Gastroesophageal sphincter (tissue), 4 donors: Measurements from ENCODE around the gene SGCD. TPM values are rescaled to one million over a fixed set of nuclear protein-coding genes. Genes with fewer than 3 reads are reported as not detected.

Experiments
- ATAC-seq: fragments of 150-250 bp; one replicate; pipeline ENCODE4 v1.9.1; 2016; ENCODE audit warnings: mild to moderate bottlenecking, moderate library complexity
- H3K27ac ChIP-seq, 4 donors: fragments of 200-600 bp; sonication (generic) in 3 of 4; 1 replicate in 3 of 4; 2 replicates in 1 of 4; pipeline ENCODE4 v1.5.1; 2016 to 2019
- H3K27me3 ChIP-seq: fragments of 200-600 bp; sonication (generic); one replicate; pipeline ENCODE4 v1.5.1; 2019
- H3K36me3 ChIP-seq, 2 donors: fragments of 200-600 bp; sonication (generic); one replicate each; pipeline ENCODE4 v1.5.1; 2019; ENCODE audit warnings: control low read depth in 1 of 2
- H3K4me1 ChIP-seq, 3 donors: fragments of 200-600 bp; sonication (generic); 1 replicate in 2 of 3; 2 replicates in 1 of 3; pipeline ENCODE4 v1.5.1; 2016 to 2019; ENCODE audit warnings: control low read depth in 2 of 3
- H3K4me3 ChIP-seq, 2 donors: fragments of 200-600 bp; sonication (generic); one replicate each; pipeline ENCODE4 v1.5.1; 2019; ENCODE audit warnings: mild to moderate bottlenecking in 1 of 2, moderate library complexity in 1 of 2
- H3K9me3 ChIP-seq, 3 donors: fragments of 200-600 bp; sonication (generic); one replicate each; pipeline ENCODE4 v1.5.1; 2017 to 2019; ENCODE audit warnings: control low read depth in 2 of 3
- CTCF ChIP-seq, 4 experiments: fragments of 200-600 bp in 2 of 4; fragments of 450-650 bp in 2 of 4; sonication (generic) in 1 of 4; IDR thresholded peaks; one replicate each; pipeline ENCODE4 v1.5.1; 2017 to 2019; ENCODE audit warnings: antibody characterized with exemption in 4 of 4, mild to moderate bottlenecking in 2 of 4, moderate library complexity in 2 of 4
- EP300 ChIP-seq: sonication (generic); formaldehyde crosslinking; IDR thresholded peaks from one replicate; pipeline ENCODE4 v1.6.1; 2017; ENCODE audit warnings: antibody characterized with exemption, mild to moderate bottlenecking
- POLR2A ChIP-seq, 2 donors: fragments of 450-650 bp; IDR thresholded peaks; one replicate each; pipeline ENCODE4 v1.6.1; 2017; ENCODE audit warnings: antibody characterized with exemption in 2 of 2, mild to moderate bottlenecking in 2 of 2, moderate library complexity in 1 of 2
- POLR2AphosphoS5 ChIP-seq: sonication (generic); formaldehyde crosslinking; IDR thresholded peaks from one replicate; pipeline ENCODE4 v1.6.1; 2017; ENCODE audit warnings: antibody characterized with exemption
- WGBS, 2 donors: methylation state at CpG; one replicate each; pipeline ENCODE4 v1.1.5; 2018; ENCODE audit warnings: low coverage in 1 of 2; 5-methylcytosine and 5-hydroxymethylcytosine counted together
- total RNA-seq, 4 donors: library from RNA; depleted of rRNA; stranded (reverse); fragments of >200 nt; gene quantifications; one replicate each; pipeline ENCODE4 v1.1.0, GENCODE V29; 2016

Gene SGCD
- total RNA-seq, 4 donors from 2014 or later, result 8.8 to 61.3 (median 33.7) TPM

- Histone ChIP-seq H3K36me3 (no peaks in the 10 kb centered on the region), H3K27ac (peak overlapping the region in 2 of 4 donors; percentile 47 to 53), H3K9me3 (no peaks in the 10 kb centered on the region), H3K27me3 (no peaks in the 10 kb centered on the region), H3K4me3 (no peak overlapping the region), H3K4me1 (peaks cover 0 to 10% (median 4%) of the 10 kb centered on the region in 3 donors)
- no peak for TF ChIP-seq EP300
- TF ChIP-seq CTCF (IDR thresholded peaks at IDR 0.05), result no peak
- no peak for TF ChIP-seq POLR2AphosphoS5
- no peak for TF ChIP-seq POLR2A (IDR thresholded peaks at IDR 0.05)
- ATAC-seq, result no peak
- 30 to 38% methylated on average over 8 to 9 of the region's 9 CpGs for WGBS, 2 donors
Measured at GRCh38 chr5:156526081-156526925, 199.3 kb downstream of the SGCD start.

- H3K27ac ChIP-seq, result peak overlapping the region in 1 of 4 donors; percentile 53
- no peaks in the 10 kb centered on the region for H3K27me3 ChIP-seq
- H3K36me3 ChIP-seq, result no peaks in the 10 kb centered on the region
- ATAC-seq, result no peak
- no peak overlapping the region for H3K4me3 ChIP-seq
- TF ChIP-seq EP300 (no peak), POLR2A (IDR thresholded peaks at IDR 0.05) (no peak), POLR2AphosphoS5 (no peak), CTCF (IDR thresholded peaks at IDR 0.05) (no peak)
- peaks cover 0 to 10% (median 4%) of the 10 kb centered on the region in 3 donors for H3K4me1 ChIP-seq
- 71 to 100% methylated on average over 2 of the region's 2 CpGs for WGBS, 2 donors
- no peaks in the 10 kb centered on the region for H3K9me3 ChIP-seq
Measured at GRCh38 chr5:156527611-156528010, 200.6 kb downstream of the SGCD start.

GRCh38 chr5:156528673-156529072 lies 201.7 kb downstream of the SGCD start:
- H3K9me3 ChIP-seq, result no peaks in the 10 kb centered on the region
- H3K4me3 ChIP-seq, result no peak overlapping the region
- H3K4me1 ChIP-seq, result peaks cover 0 to 10% (median 4%) of the 10 kb centered on the region in 3 donors
- ATAC-seq, result no peak
- WGBS, 2 donors, result 82 to 90% methylated on average over 1 of the region's 1 CpG
- no peaks in the 10 kb centered on the region for H3K27me3 ChIP-seq
- no peaks in the 10 kb centered on the region for H3K36me3 ChIP-seq
- TF ChIP-seq POLR2A (IDR thresholded peaks at IDR 0.05), result no peak
- no peak for TF ChIP-seq EP300
- no peak for TF ChIP-seq CTCF (IDR thresholded peaks at IDR 0.05)
- TF ChIP-seq POLR2AphosphoS5, result no peak
- peak overlapping the region in 1 of 4 donors; percentile 9 for H3K27ac ChIP-seq

- peak; percentile 40 for ATAC-seq
- Histone ChIP-seq H3K27me3 (no peaks in the 10 kb centered on the region), H3K36me3 (no peaks in the 10 kb centered on the region), H3K4me1 (peaks cover 0 to 10% (median 4%) of the 10 kb centered on the region in 3 donors), H3K4me3 (no peak overlapping the region), H3K27ac (no peak overlapping the region), H3K9me3 (no peaks in the 10 kb centered on the region)
- no peak for TF ChIP-seq CTCF (IDR thresholded peaks at IDR 0.05)
- no peak for TF ChIP-seq POLR2AphosphoS5
- no peak for TF ChIP-seq EP300
- TF ChIP-seq POLR2A (IDR thresholded peaks at IDR 0.05), result no peak
- WGBS, 2 donors, result 60 to 64% methylated on average over 1 of the region's 1 CpG
Measured at GRCh38 chr5:156529892-156530291, 202.9 kb downstream of the SGCD start.

GRCh38 chr5:156531199-156531598 lies 204.2 kb downstream of the SGCD start:
- Histone ChIP-seq H3K4me1 (peaks cover 0 to 7% (median 4%) of the 10 kb centered on the region in 3 donors), H3K27me3 (no peaks in the 10 kb centered on the region), H3K4me3 (no peak overlapping the region), H3K9me3 (no peaks in the 10 kb centered on the region), H3K27ac (no peak overlapping the region), H3K36me3 (no peaks in the 10 kb centered on the region)
- TF ChIP-seq POLR2A (IDR thresholded peaks at IDR 0.05) (no peak), CTCF (IDR thresholded peaks at IDR 0.05) (no peak), POLR2AphosphoS5 (no peak), EP300 (no peak)
- WGBS, 2 donors, result 82 to 94% methylated on average over 2 of the region's 2 CpGs
- ATAC-seq, result no peak
